GM23338 (cell line): ENCODE measurements around the gene SFT2D3. TPM values are rescaled to one million over a fixed set of nuclear protein-coding genes. Genes with fewer than 3 reads are reported as not detected.

Source experiments
- EZH2phosphoT487 ChIP-seq: fragments of 200-600 bp; sonication (generic); IDR thresholded peaks from one replicate; pipeline ENCODE4 v1.8.1; 2018; ENCODE audit warnings: antibody characterized with exemption; ENCODE audit not compliant: unreplicated experiment
- JUNB ChIP-seq: IDR thresholded peaks from one replicate; pipeline ENCODE4 v1.6.1; 2016; ENCODE audit warnings: antibody characterized with exemption; ENCODE audit not compliant: unreplicated experiment
- REST ChIP-seq: IDR thresholded peaks from one replicate; pipeline ENCODE4 v1.6.1; 2018; ENCODE audit warnings: antibody characterized with exemption; ENCODE audit not compliant: unreplicated experiment
- STAT1 ChIP-seq: IDR thresholded peaks from one replicate; pipeline ENCODE4 v1.6.1; 2016; ENCODE audit warnings: antibody characterized with exemption; ENCODE audit not compliant: unreplicated experiment
- ZNF114 ChIP-seq: fragments of 250-450 bp; sonication (Bioruptor Pico); IDR thresholded peaks from 2 replicates; pipeline ENCODE4 v1.5.0; 2020; ENCODE audit warnings: mild to moderate bottlenecking, moderate library complexity
- ZNF331 ChIP-seq: fragments of 250-450 bp; sonication (Bioruptor Pico); IDR thresholded peaks from 2 replicates; pipeline ENCODE4 v1.5.0; 2020; ENCODE audit warnings: low read depth, mild to moderate bottlenecking, moderate library complexity
- ZNF462 ChIP-seq: fragments of 250-450 bp; sonication (Bioruptor Pico); IDR thresholded peaks from 2 replicates; pipeline ENCODE4 v1.5.0; 2020; ENCODE audit warnings: mild to moderate bottlenecking, moderate library complexity
- polyA plus RNA-seq: library from polyadenylated mRNA; unstranded; fragments of >200 nt; fragmentation: Nextera tagmentation; extraction: Ambion mirVana; gene quantifications from 2 replicates; pipeline ENCODE4 v1.2.1, GENCODE V29; 2016
- total RNA-seq: library from RNA; depleted of rRNA; stranded (reverse); fragments of >200 nt; shearing (Covaris generic); gene quantifications from 2 replicates; pipeline ENCODE4 v1.2.3, GENCODE V29; 2014

The SFT2D3 gene
- total and polyA plus RNA-seq, 2 experiments from 2014 or later = 13.7 TPM; not detected in 1

- TF ChIP-seq ZNF462 (CRISPR knock-in tag) = no peak
- no peak for TF ChIP-seq ZNF331 (CRISPR knock-in tag)
- no peak for TF ChIP-seq JUNB
- TF ChIP-seq STAT1 = no peak
- TF ChIP-seq EZH2phosphoT487 = no peak
- TF ChIP-seq ZNF114 (CRISPR knock-in tag) = no peak
- TF ChIP-seq REST = no peak
These were observed 32.2 kb upstream of the SFT2D3 start (continued) for GRCh38 chr2:127669056-127669455.
